NT2/D1 (cell line): ENCODE results near the gene COLQ.

ENCODE experiments used
- DNase-seq: peaks from one replicate; pipeline ENCODE4 v3.0.0-alpha.2; 2011; ENCODE audit warnings: low read depth, low spot score
- H3K27me3 ChIP-seq: 2 replicates; pipeline ENCODE4 v1.6.0; 2011; ENCODE audit warnings: mild to moderate bottlenecking; ENCODE audit not compliant: insufficient read length, insufficient read depth
- H3K36me3 ChIP-seq: 2 replicates; pipeline ENCODE4 v1.6.1; 2011; ENCODE audit warnings: mild to moderate bottlenecking, low read length, mixed read lengths; ENCODE audit not compliant: insufficient read depth, insufficient read length
- H3K4me1 ChIP-seq: 2 replicates; pipeline ENCODE4 v1.5.1; 2011; ENCODE audit not compliant: insufficient read depth, insufficient read length
- H3K4me3 ChIP-seq: 2 replicates; pipeline ENCODE4 v1.5.1; 2011; ENCODE audit warnings: low read depth; ENCODE audit not compliant: insufficient read length
- H3K9ac ChIP-seq: 2 replicates; pipeline ENCODE4 v1.6.0; 2011; ENCODE audit warnings: low read depth; ENCODE audit not compliant: insufficient read length
- H3K9me3 ChIP-seq: 2 replicates; pipeline ENCODE4 v1.5.1; 2011; ENCODE audit warnings: mild to moderate bottlenecking, low read length; ENCODE audit not compliant: insufficient read depth
- SUZ12 ChIP-seq: IDR thresholded peaks from 2 replicates; pipeline ENCODE4 v1.6.1; 2011; ENCODE audit not compliant: insufficient read length, insufficient read depth; ENCODE audit errors: extremely low read depth
- YY1 ChIP-seq: IDR thresholded peaks from 2 replicates; pipeline ENCODE4 v1.6.1; 2011; ENCODE audit not compliant: insufficient read length, insufficient read depth
- ZNF274 ChIP-seq: IDR thresholded peaks from 2 replicates; pipeline ENCODE4 v1.6.1; 2011; ENCODE audit warnings: mild to moderate bottlenecking, low read depth, low read length

Gene COLQ

GRCh38 chr3:15449489-15450224 is 71.8 kb downstream of the COLQ start:
- DNase-seq, result no peak
- H3K9ac ChIP-seq, result no peak overlapping the region
- H3K4me1 ChIP-seq, result no peaks in the 10 kb centered on the region
- H3K4me3 ChIP-seq, result no peak overlapping the region
- no peaks in the 10 kb centered on the region for H3K9me3 ChIP-seq
- no peaks in the 10 kb centered on the region for H3K36me3 ChIP-seq
- H3K27me3 ChIP-seq, result no peaks in the 10 kb centered on the region
- TF ChIP-seq SUZ12 (no peak), YY1 (no peak), ZNF274 (no peak)

DNA sequence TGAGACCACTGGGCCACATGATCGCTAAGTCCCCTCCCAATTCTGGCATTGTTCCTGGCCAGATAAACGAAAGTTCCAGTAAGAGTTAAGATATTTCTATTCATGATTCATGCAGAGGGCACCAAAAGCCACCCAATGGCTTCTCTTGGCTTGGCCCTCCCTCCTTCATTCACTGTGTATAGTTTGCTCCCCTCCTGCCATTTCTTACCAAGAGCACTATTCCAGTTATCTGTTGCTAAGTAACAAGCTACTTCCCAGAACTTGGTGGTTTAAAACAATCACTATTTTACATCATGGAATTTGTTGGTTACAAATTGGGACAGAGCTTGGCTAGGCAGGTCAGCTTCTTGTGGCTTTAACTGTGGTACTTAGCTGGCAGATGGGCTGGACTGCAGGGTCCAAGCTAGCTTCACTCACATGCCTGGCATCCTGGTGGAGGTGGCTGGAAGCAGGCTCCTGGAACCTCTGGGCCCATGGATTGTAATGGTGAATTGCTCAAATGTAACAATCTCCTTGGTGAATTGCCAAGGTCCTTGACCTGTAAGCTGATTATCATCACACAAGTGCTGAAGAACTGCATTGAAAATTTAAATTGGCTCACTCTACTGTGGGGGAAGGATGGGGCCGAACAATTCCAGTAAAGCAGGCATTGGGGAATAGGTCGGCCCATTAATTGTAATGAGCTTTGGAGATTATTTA is 77.5 kb downstream of the COLQ start:
- Histone ChIP-seq H3K9ac (no peak overlapping the region), H3K27me3 (no peaks in the 10 kb centered on the region), H3K9me3 (no peaks in the 10 kb centered on the region), H3K4me3 (no peak overlapping the region), H3K4me1 (no peaks in the 10 kb centered on the region), H3K36me3 (peaks cover 34% of the 10 kb centered on the region)
- no peak for TF ChIP-seq ZNF274
- TF ChIP-seq YY1, result no peak
- TF ChIP-seq SUZ12, result no peak
- no peak for DNase-seq

- no peak for DNase-seq
- H3K36me3 ChIP-seq, result peaks cover 57% of the 10 kb centered on the region
- no peaks in the 10 kb centered on the region for H3K27me3 ChIP-seq
- no peak overlapping the region for H3K9ac ChIP-seq
- H3K9me3 ChIP-seq, result no peaks in the 10 kb centered on the region
- TF ChIP-seq ZNF274, result no peak
- no peak for TF ChIP-seq YY1
- no peak for TF ChIP-seq SUZ12
- no peaks in the 10 kb centered on the region for H3K4me1 ChIP-seq
- no peak overlapping the region for H3K4me3 ChIP-seq
These were observed 80.6 kb downstream of the COLQ start for GRCh38 chr3:15440891-15441290.

DNA sequence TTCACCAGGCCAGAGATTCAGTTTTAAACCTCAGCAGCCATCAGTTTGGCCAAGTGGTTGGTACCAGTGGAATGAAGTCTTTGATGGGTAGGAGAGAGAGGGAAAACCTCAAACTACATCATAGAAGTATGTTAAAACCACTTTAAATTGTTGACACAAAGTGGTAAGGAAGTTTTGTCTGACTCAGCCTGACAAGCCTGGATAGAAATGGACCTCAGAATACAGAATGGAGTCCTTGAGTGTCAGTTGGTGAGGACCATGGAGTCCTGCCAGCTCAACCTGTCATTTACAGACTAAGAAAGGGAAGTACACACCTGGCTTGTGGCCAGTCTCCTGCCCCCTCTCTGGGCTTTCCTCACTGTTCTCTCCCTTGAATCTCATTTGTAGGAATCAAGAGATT is 82.0 kb downstream of the COLQ start:
- Histone ChIP-seq H3K27me3 (no peaks in the 10 kb centered on the region), H3K36me3 (peaks cover 71% of the 10 kb centered on the region), H3K4me3 (no peak overlapping the region), H3K9ac (no peak overlapping the region), H3K9me3 (no peaks in the 10 kb centered on the region), H3K4me1 (no peaks in the 10 kb centered on the region)
- DNase-seq, result no peak
- no peak for TF ChIP-seq ZNF274
- no peak for TF ChIP-seq YY1
- TF ChIP-seq SUZ12, result no peak

DNA sequence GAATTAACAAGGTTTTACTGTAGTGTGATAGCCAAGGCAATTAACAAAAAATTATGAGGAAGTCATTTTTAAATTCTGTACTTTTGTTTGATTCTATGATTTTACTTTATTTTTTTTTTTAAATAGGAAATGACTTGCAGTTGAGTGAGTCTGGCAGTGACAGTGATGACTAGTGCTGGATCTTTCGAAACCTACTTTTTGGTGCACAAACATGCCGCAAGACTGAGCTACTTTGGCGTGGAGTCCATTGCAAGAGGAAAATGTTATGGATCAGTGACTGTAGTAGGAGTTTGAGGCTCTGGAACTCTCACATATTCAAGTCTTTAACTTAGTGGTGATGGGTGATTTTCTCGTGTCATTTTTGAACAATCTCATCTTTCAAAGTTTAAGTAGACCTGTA is 82.5 kb downstream of the COLQ start:
- H3K36me3 ChIP-seq, result peaks cover 76% of the 10 kb centered on the region
- no peak overlapping the region for H3K9ac ChIP-seq
- no peaks in the 10 kb centered on the region for H3K27me3 ChIP-seq
- no peaks in the 10 kb centered on the region for H3K4me1 ChIP-seq
- no peaks in the 10 kb centered on the region for H3K9me3 ChIP-seq
- no peak for DNase-seq
- no peak overlapping the region for H3K4me3 ChIP-seq
- TF ChIP-seq ZNF274 (no peak), YY1 (no peak)

DNA sequence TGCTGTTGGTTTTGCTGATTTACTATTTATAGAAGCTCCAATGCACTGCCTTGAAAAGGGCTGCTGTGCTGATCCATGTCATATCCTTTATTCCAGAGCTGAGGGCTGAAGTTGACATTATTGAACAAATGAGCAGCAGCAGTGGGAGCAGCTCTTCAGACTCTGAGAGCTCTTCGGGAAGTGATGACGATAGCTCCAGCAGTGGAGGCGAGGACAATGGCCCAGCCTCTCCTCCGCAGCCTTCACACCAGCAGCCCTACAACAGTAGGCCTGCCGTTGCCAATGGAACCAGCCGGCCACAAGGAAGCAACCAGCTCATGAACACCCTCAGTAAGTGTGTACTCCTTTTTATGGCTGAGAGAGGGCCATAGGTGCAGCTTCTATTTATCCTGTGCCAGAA is 85.3 kb downstream of the COLQ start:
- H3K4me3 ChIP-seq, result no peak overlapping the region
- H3K27me3 ChIP-seq, result no peaks in the 10 kb centered on the region
- H3K9ac ChIP-seq, result no peak overlapping the region
- no peak for TF ChIP-seq YY1
- TF ChIP-seq ZNF274, result no peak
- no peak for TF ChIP-seq SUZ12
- peaks cover 91% of the 10 kb centered on the region for H3K36me3 ChIP-seq
- H3K4me1 ChIP-seq, result no peaks in the 10 kb centered on the region
- H3K9me3 ChIP-seq, result no peaks in the 10 kb centered on the region
- no peak for DNase-seq

DNA sequence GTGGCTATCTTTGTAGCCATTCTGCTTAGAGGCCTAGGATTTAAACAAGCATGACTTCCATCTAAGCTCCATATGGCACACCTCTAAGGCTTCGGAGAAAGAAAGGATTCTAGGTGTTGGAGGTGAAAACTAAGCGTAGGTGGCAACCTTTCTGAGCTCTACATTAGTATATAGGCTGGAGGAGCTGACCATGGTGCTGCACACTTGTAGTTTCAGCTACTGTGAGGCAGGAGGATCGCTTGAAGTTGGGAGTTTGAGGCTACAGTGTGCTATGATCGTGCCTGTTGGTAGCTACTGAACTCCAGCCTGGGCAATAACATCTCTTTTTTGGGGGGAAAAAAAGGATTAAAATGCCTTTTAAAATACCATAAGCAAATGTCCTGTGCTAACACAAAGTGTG is 86.8 kb downstream of the COLQ start:
- H3K9me3 ChIP-seq, result no peaks in the 10 kb centered on the region
- no peaks in the 10 kb centered on the region for H3K4me1 ChIP-seq
- DNase-seq, result no peak
- H3K36me3 ChIP-seq, result peaks cover 91% of the 10 kb centered on the region
- H3K4me3 ChIP-seq, result no peak overlapping the region
- TF ChIP-seq SUZ12 (no peak), ZNF274 (no peak), YY1 (no peak)
- no peaks in the 10 kb centered on the region for H3K27me3 ChIP-seq
- no peak overlapping the region for H3K9ac ChIP-seq
